Measurements from ENCODE around the gene ADAMTS17. TPM values are rescaled to one million over a fixed set of nuclear protein-coding genes. Genes with fewer than 3 reads are reported as not detected.

The ADAMTS17 gene
- total RNA-seq, 1 experiment from 2014 or later = 1.5 TPM

DNA sequence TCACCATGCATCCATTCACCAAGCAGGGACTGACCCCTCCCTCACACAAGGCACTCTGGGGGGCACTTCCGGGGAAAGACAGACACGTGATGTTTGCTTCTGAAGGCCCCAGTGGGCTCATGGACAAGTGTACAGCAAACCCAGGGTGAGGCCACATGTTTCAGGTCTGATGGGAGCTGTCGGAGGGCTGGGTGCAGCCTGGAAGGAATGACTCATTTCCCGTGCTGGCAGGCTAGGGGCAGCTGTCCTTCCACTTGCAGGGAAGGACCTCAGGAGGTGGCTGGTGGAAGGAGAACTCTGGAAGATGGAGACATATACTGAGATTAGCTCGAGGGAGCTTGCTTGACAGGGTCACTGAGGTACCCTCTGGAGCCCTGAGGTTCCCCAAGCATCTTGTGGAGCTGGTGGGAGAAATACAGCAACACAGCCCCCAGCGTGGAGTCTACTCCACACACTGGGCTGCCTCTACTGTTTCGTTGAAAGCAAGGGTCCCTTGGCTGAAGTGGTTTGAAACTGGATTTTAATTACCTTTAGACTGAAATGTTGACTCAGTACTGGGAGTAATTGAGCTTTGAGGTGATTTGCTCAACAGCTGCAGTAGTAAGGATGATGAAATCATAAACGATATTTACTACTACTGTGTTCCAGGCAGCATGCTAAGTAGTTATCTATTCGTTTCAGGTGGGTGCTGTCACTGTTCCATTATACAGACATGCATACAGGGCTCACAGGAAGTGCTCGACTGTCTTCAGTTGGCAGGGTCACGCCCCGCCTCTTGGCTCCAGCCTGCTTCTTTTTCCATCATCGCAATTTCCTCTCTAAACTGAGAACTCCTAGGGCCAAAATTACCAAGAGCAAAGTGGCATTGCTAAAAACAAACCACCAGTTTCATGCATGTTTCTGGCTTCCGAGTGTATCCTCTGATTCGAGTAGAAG is 230.4 kb downstream of the ADAMTS17 start:
- Mint-ChIP-seq H3K4me1 (ENCODE audit: low read depth, unreplicated experiment) (no peaks in the 10 kb centered on the region), H3K4me3 (ENCODE audit: unreplicated experiment) (no peak overlapping the region), H3K27me3 (ENCODE audit: insufficient read depth, unreplicated experiment) (no peaks in the 10 kb centered on the region), H3K36me3 (ENCODE audit: insufficient read depth, unreplicated experiment) (no peaks in the 10 kb centered on the region), H3K9me3 (ENCODE audit: unreplicated experiment) (peaks cover 12% of the 10 kb centered on the region), H3K27ac (ENCODE audit: unreplicated experiment) (no peak overlapping the region)
- TF ChIP-seq, protein P1, sequence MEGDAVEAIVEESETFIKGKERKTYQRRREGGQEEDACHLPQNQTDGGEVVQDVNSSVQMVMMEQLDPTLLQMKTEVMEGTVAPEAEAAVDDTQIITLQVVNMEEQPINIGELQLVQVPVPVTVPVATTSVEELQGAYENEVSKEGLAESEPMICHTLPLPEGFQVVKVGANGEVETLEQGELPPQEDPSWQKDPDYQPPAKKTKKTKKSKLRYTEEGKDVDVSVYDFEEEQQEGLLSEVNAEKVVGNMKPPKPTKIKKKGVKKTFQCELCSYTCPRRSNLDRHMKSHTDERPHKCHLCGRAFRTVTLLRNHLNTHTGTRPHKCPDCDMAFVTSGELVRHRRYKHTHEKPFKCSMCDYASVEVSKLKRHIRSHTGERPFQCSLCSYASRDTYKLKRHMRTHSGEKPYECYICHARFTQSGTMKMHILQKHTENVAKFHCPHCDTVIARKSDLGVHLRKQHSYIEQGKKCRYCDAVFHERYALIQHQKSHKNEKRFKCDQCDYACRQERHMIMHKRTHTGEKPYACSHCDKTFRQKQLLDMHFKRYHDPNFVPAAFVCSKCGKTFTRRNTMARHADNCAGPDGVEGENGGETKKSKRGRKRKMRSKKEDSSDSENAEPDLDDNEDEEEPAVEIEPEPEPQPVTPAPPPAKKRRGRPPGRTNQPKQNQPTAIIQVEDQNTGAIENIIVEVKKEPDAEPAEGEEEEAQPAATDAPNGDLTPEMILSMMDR (IDR thresholded peaks at IDR 0.05; ENCODE audit: insufficient read depth in 1 of 2, low read depth in 1 of 2, low read length in 1 of 2, severe bottlenecking in 1 of 2, unreplicated experiment in 1 of 2) = no peak
- intact Hi-C loops (cut with micrococcal nuclease; ENCODE audit: unreplicated experiment) = no loop called here
- ChIA-PET POLR2A (no interaction called here), CTCF (no interaction called here)
- no peaks in the 10 kb centered on the region for H3K4me1 ChIP-seq
- H3K9me3 ChIP-seq = no peaks in the 10 kb centered on the region
- BruUV-seq (replicated peaks) = no TSS peak
- DNase-seq = no peak
- H3K4me3 ChIP-seq (ENCODE audit: low read depth, low read length) = no peak overlapping the region
- H3K36me3 ChIP-seq (ENCODE audit: control insufficient read depth, insufficient read depth, low read length) = no peaks in the 10 kb centered on the region
- H3K27me3 ChIP-seq (replicated peaks; ENCODE audit: control insufficient read depth, insufficient read depth, low read length) = no peaks in the 10 kb centered on the region

DNA sequence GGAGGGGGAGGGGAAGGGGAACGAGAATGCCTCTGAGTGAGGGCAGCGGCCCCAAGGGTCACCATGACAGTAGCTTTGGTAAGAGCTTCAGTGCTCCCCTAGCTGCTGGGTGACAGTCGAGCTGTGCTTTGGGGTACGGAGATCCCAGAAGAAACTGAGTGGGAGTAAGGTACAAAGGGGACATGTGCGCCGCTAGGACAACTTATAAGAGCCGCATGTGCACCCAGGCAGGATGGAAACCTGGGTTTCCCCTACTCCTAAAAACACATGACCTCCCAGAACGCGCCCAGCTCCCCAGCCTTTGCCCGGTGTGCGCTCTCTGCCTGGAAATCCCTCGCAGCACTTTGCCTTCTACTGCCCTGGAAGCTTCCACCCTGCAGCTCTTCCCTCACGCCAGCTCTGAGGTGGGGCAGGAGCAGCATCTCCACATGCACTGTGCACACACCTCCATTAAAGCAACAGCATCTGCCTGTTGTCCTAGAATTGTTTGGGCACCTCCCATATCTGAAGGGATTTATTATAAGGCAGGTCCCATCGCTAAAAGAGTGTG is 232.2 kb downstream of the ADAMTS17 start:
- TF ChIP-seq, protein P1 (IDR thresholded peaks at IDR 0.05; ENCODE audit: insufficient read depth in 1 of 2, low read depth in 1 of 2, low read length in 1 of 2, severe bottlenecking in 1 of 2, unreplicated experiment in 1 of 2) = no peak
- Histone ChIP-seq H3K36me3 (ENCODE audit: control insufficient read depth, insufficient read depth, low read length) (no peaks in the 10 kb centered on the region), H3K27me3 (replicated peaks; ENCODE audit: control insufficient read depth, insufficient read depth, low read length) (no peaks in the 10 kb centered on the region), H3K4me1 (no peaks in the 10 kb centered on the region), H3K9me3 (no peaks in the 10 kb centered on the region), H3K4me3 (ENCODE audit: low read depth, low read length) (no peak overlapping the region)
- CTCF ChIA-PET = no interaction called here
- Mint-ChIP-seq H3K9me3 (ENCODE audit: unreplicated experiment) (peaks cover 12% of the 10 kb centered on the region), H3K4me1 (ENCODE audit: low read depth, unreplicated experiment) (no peaks in the 10 kb centered on the region), H3K27me3 (ENCODE audit: insufficient read depth, unreplicated experiment) (no peaks in the 10 kb centered on the region), H3K4me3 (ENCODE audit: unreplicated experiment) (no peak overlapping the region), H3K36me3 (ENCODE audit: insufficient read depth, unreplicated experiment) (no peaks in the 10 kb centered on the region), H3K27ac (ENCODE audit: unreplicated experiment) (no peak overlapping the region)
- intact Hi-C loops (cut with micrococcal nuclease; ENCODE audit: unreplicated experiment) = loop anchor here (2.0 kb wide), 1 partner anchor 39 kb away; no protein-coding TSS in a partner anchor
- DNase-seq = peak in 1 of 2 experiments; percentile 15
- POLR2A ChIA-PET = no interaction called here
- BruUV-seq (replicated peaks) = no TSS peak

DNA sequence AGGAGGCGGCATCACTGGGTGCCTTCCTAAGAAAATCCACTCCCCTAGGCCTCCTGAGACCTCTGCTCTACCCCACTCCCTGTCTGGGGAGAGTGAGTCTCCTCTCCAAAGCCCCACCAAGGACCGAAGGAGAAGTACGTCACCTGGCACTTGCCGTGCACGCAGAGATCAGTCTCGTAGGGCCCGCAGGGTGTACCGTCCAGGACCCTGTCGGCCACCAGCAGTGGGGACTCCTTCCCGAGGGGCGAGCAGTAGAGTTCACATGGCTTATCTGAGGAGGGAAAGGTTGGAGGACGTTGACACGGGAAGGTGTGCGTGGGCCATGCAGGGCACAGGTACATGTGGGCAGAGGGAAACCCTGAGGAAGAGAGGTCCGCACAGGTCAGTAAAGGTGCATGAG is 232.9 kb downstream of the ADAMTS17 start:
- Mint-ChIP-seq H3K9me3 (ENCODE audit: unreplicated experiment) (peaks cover 12% of the 10 kb centered on the region), H3K27ac (ENCODE audit: unreplicated experiment) (no peak overlapping the region), H3K4me1 (ENCODE audit: low read depth, unreplicated experiment) (no peaks in the 10 kb centered on the region), H3K36me3 (ENCODE audit: insufficient read depth, unreplicated experiment) (no peaks in the 10 kb centered on the region), H3K27me3 (ENCODE audit: insufficient read depth, unreplicated experiment) (no peaks in the 10 kb centered on the region), H3K4me3 (ENCODE audit: unreplicated experiment) (no peak overlapping the region)
- no TSS peak for BruUV-seq (replicated peaks)
- Histone ChIP-seq H3K27me3 (replicated peaks; ENCODE audit: control insufficient read depth, insufficient read depth, low read length) (no peaks in the 10 kb centered on the region), H3K4me3 (ENCODE audit: low read depth, low read length) (no peak overlapping the region), H3K4me1 (no peaks in the 10 kb centered on the region), H3K36me3 (ENCODE audit: control insufficient read depth, insufficient read depth, low read length) (no peaks in the 10 kb centered on the region), H3K9me3 (no peaks in the 10 kb centered on the region)
- TF ChIP-seq, protein P1 (IDR thresholded peaks at IDR 0.05; ENCODE audit: insufficient read depth in 1 of 2, low read depth in 1 of 2, low read length in 1 of 2, severe bottlenecking in 1 of 2, unreplicated experiment in 1 of 2) = no peak
- intact Hi-C loops (cut with micrococcal nuclease; ENCODE audit: unreplicated experiment) = loop anchor here (2.0 kb wide), 1 partner anchor 40 kb away; no protein-coding TSS in a partner anchor
- POLR2A ChIA-PET = no interaction called here
- CTCF ChIA-PET = no interaction called here
- peak in 1 of 2 experiments; percentile 12 for DNase-seq
